H1 (cell line): ENCODE results near the gene TPPP2. TPM values are rescaled to one million over a fixed set of nuclear protein-coding genes. Genes with fewer than 3 reads are reported as not detected.

ENCODE experiments used
- CHD7 ChIP-seq: fragments of 300-600 bp; sonication (generic); IDR thresholded peaks from 2 replicates; pipeline ENCODE4 v1.7.1; 2012; ENCODE audit warnings: low read length, moderate library complexity, mild to moderate bottlenecking, inconsistent platforms; ENCODE audit not compliant: insufficient replicate concordance
- E2F6 ChIP-seq: IDR thresholded peaks from 2 replicates; pipeline ENCODE4 v1.6.1; 2012; ENCODE audit warnings: inconsistent platforms
- FOSL1 ChIP-seq: IDR thresholded peaks from 2 replicates; pipeline ENCODE4 v1.6.1; 2011; ENCODE audit warnings: mild to moderate bottlenecking, low read depth, low read length, moderate library complexity; ENCODE audit not compliant: insufficient read depth
- SIRT6 ChIP-seq: IDR thresholded peaks from one replicate; pipeline ENCODE4 v1.7.1; 2012; ENCODE audit warnings: low read length, inconsistent platforms
- polyA plus RNA-seq, 7 experiments: library from polyadenylated mRNA; depleted of rRNA in 3 of 7; stranded (reverse) in 5 of 7; unstranded in 2 of 7; fragments of >200 nt in 5 of 7; fragments of 200-250 nt in 2 of 7; gene quantifications; 1 replicate in 5 of 7; 2 replicates in 1 of 7; 4 replicates in 1 of 7; pipeline versions ENCODE4 v1.2.1 to v1.2.3, GENCODE V29; 2011 to 2013; ENCODE audit warnings: missing spikeins in 2 of 7, mixed read lengths in 2 of 7
- total RNA-seq: library from RNA; stranded (reverse); fragmentation: NEBNext Ultra II Directional; extraction: Animal tissue kit (Norgen Biotek cat#: 25700); gene quantifications from 2 replicates; pipeline ENCODE4 v1.2.1, GENCODE V29; 2021

Gene TPPP2
- total and polyA plus RNA-seq, 2 of the 8 experiments (the other 6 are each of a cell fraction or from before 2014, with no cell fraction given) = not detected

- TF ChIP-seq CHD7 = no peak
- no peak for TF ChIP-seq E2F6
- TF ChIP-seq SIRT6 = no peak
- no peak for TF ChIP-seq FOSL1
- TF ChIP-seq, all 59 proteins: peak for 0
Measured at GRCh38 chr14:21063479-21063878, 33.5 kb downstream of the TPPP2 start (continued).
